Endometrium (tissue), 2 donors: Measurements from ENCODE around the gene MAST2.
"Not testable (repeated sequence)": the region's sequence is repeated elsewhere in the genome, so short reads cannot be mapped to it uniquely, and the experiment has no call there.

ENCODE experiments used
- FAIRE-seq: peaks from 2 replicates; lab custom pipeline; 2012; peaks lifted over from hg19 to GRCh38; lab: Jason Lieb, UNC
- donor health status: control.
- donor health status: control.

Gene MAST2

GRCh38 chr1:46026531-46026930, 223.1 kb downstream of the MAST2 start:
- no peak for FAIRE-seq

DNA sequence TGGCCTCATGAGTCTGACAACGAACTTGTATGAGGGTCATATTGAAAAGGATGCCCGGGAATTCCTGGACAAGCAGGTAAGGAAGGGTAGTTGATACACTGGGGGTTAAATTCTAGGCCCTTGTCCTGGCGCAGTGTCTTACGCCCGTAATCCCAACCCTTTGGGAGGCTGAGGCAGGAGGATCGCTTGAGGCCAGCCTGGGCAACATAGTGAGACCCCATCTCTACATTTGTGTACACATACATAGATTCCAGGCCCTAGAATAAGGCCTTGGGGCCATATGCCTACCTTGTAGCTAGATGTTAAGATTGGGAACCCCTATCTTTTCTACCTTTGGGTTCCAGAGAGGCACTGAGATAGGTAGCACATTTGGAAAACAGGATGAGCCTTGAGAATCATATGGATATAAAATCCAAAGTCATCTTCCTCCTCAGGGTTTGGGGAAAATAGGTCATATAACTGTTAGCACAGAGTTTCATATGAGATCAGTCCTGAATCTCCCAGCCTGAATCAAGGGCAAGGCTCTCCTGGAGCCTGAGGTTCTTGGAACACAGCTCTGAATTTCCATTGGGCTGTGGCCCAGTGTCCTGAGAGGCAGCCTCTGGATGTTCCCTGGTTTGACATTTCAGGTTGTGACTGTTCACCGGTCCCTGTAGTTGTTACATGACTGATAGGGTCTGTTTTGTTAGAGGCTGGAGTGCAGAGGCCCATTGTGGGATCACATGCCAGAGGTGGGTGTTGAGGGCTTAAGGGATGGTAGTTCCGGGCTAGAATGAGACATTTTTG, 224.6 kb downstream of the MAST2 start:
- FAIRE-seq: no peak

- FAIRE-seq: no peak
These were observed 226.9 kb downstream of the MAST2 start for GRCh38 chr1:46030074-46030870.

- FAIRE-seq: no peak
These were observed 227.7 kb downstream of the MAST2 start for GRCh38 chr1:46030876-46031660.

GRCh38 chr1:46034601-46035516, 231.4 kb downstream of the MAST2 start:
- no peak for FAIRE-seq

GRCh38 chr1:46036894-46037839, 233.8 kb downstream of the MAST2 start:
- FAIRE-seq: no peak

DNA sequence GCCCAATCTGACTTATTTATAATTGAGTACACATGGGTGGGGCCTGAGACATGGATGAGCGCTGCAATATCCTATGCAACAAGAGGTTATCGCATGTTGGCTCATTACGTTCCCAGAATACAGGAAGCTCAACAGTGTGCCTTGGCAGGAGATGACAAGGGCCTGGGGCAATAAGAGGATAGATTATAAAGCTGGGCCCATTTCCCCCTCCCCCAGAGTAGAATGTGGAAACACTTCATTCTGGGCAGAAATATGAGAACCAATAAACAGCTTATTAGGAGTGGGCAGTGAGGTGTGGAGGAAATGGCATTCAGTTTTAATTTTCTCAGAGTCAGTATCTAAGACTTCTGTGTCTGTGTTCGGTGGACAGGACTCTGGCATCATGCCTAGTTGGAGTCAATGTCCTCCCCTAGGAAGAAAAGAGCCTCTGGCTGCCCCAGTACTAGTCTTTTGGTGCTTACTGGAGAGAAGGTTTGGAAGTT, 236.2 kb downstream of the MAST2 start:
- no peak for FAIRE-seq

DNA sequence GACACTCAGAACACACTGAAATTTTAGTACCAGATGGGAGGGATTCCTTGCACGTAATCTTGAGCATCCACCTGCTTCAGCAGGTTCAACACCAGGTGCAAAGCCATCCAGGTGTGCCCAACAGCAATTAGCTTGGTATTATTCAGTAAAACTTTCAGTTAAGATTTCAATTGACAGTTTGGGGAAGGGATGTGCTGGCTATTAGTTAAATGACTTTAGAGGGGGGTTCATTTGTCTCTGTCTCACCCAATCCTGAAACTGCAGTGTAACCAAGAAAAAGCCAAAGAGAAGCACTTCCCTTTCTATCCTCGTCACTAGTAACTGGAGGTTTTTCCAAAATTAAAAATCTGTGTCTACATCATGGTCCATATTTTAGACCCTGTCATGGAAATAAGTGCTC, 238.1 kb downstream of the MAST2 start:
- no peak for FAIRE-seq

DNA sequence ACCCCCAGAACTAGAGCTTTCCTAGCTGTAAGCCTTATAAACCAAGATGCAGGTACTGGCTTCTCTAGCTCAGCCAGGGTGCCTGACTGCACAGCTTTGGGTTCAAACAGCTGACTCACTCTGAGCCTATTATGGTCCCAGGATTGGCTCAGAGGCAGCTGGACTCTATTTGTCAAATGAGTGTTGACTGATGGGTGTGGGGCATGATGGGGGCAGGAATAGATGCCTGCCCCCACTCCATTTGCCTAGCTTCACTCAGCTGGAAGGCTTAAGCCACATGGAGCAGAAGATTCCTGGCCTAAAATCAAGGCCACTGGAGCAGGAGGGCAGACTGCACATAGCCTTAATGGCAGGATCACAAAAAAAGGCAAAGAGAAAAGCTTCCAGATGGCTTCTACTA, 238.6 kb downstream of the MAST2 start:
- no peak for FAIRE-seq

DNA sequence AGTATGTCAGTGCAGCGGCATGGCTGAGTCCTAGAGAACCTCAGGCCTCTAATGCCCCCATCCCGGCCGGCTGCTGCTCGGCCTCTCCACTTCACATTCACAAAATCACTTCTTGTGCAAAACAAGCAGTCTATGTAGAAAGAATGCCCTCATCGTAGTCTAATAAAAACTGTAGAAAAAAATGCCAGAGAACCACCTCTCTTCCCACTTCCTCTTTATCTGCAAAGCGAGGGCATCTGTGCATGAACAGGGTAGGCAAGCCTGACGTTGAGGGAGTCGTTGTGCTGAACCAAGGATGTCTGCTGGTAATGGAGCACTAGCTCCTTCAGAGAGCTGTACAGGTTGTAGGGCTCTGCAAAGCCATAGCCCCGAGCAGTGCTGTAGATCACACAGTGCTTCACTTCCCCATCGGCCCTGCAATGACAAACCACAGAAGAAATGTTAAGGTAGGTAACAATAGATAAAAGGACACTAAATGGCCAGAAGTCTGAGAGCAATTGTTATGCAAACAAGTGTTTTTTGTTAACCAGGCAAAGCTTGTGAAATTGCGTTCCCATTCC, 240.1 kb downstream of the MAST2 start:
- no peak for FAIRE-seq

GRCh38 chr1:46044116-46044515, 240.7 kb downstream of the MAST2 start:
- FAIRE-seq: no peak

- FAIRE-seq: no peak
These were observed 250.3 kb downstream of the MAST2 start for GRCh38 chr1:46053734-46054133.

- no peak for FAIRE-seq
These were observed 252.9 kb downstream of the MAST2 start for GRCh38 chr1:46056325-46056724.

DNA sequence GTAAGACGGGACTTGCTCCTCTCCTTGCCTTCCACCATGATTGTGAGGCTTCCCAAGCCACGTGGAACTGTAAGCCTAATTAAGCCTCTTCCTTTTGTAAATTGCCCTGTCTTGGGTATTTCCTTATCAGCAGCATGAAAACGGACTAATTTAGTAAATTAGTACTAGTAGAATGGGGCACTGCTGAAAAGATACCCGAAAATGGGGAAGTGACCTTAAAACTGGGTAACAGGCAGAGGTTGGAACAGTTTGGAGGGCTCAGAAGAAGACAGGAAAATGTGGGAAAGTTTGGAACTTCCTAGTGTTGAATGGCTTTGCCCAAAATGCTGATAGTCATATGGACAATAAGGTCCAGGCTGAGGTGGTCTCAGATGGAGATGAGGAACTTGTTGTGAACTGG, 253.8 kb downstream of the MAST2 start:
- FAIRE-seq: not testable (repeated sequence)

DNA sequence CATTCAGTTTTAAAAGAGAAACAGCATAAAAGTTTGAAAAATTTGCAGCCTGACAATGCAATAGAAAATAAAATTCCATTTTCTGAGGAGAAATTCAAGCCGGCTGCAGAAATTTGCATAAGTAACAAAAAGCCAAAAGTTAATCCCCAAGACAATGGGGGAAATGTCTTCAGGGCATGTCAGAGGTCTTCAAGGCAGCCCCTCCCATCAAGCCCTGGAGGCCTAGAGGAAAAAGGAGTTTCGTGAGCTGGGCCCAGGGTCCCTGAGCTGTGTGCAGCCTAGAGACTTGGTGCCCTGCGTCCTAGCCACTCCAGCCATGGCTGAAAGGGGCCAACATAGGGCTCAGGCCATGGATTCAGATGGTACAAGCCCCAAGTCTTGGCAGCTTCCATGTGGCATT, 254.4 kb downstream of the MAST2 start:
- FAIRE-seq: no peak

DNA sequence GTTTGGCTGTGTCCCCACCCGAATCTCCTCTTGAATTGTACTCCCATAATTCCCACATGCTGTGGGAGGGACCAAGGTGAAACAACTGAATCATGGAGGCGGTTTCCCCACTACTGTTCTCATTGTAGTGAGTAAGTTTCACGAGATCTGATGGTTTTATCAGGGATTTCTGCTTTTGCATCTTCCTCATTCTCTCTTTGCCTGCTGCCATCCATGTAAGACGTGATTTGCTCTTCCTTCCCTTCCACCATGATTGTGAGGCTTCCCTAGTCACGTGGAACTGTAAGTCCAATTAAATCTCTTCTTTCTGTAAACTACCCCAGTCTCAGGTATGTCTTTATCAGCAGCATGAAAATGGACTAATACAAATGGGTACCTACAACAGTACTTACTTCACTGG, 255.5 kb downstream of the MAST2 start:
- FAIRE-seq: no peak

GRCh38 chr1:46061146-46061545, 257.7 kb downstream of the MAST2 start:
- FAIRE-seq: no peak

- FAIRE-seq: no peak
These were observed 259.4 kb downstream of the MAST2 start for GRCh38 chr1:46062651-46063319.

DNA sequence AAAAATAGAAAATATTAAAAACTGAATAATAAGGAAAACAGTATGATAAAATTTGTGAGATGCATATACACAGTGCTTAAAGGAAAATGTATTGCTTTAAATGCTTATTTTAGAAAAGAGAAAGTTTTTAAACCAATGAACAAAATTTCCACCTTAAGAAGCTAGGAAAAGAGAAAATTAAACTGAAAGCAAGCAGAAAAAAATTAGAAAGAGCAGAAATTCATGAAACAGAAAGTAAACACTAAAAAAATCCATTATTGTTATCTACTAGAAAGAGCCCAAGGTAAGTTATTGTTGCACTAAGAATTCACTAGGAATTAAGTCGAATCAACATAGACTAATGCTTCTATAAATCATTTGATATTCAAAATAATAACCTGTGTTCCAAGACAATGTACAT, 261.3 kb downstream of the MAST2 start:
- FAIRE-seq: no peak
